NCI-H345 treated with DMSO at 0.1 percent for 48 hours (cell line): Measurements from ENCODE around the gene NLRP5.
"Not testable (repeated sequence)": the region's sequence is repeated elsewhere in the genome, so short reads cannot be mapped to it uniquely, and the experiment has no call there.

Source experiments
- DNase-seq: peaks from one replicate; lab custom pipeline; 2025; ENCODE audit not compliant: unreplicated experiment; lab: John Stamatoyannopoulos, UW

NLRP5 gene

GRCh38 chr19:55986487-55986886 is at the start of gene NLRP5:
Gene NLRP5, plus strand, starts transcription at chr19:55986775.
- no peak for DNase-seq

- no peak for DNase-seq
Observed at GRCh38 chr19:55939206-55939605, 47.4 kb upstream of the NLRP5 start.

- no peak for DNase-seq
Observed at GRCh38 chr19:55940306-55940705, 46.3 kb upstream of the NLRP5 start.

GRCh38 chr19:55947532-55947931 is 39.0 kb upstream of the NLRP5 start, which contains the start of gene NLRP8:
Gene NLRP8, plus strand, starts transcription at chr19:55947832.
- DNase-seq = no peak

- DNase-seq = not testable (repeated sequence)
Observed at GRCh38 chr19:55950566-55950965, 36.0 kb upstream of the NLRP5 start.

GRCh38 chr19:55956431-55956830 is 30.1 kb upstream of the NLRP5 start:
- no peak for DNase-seq

GRCh38 chr19:55958356-55958755 is 28.2 kb upstream of the NLRP5 start:
- DNase-seq = no peak

- DNase-seq = no peak
Observed at GRCh38 chr19:55959996-55960675, 26.4 kb upstream of the NLRP5 start.

GRCh38 chr19:55962186-55962585 is 24.4 kb upstream of the NLRP5 start:
- DNase-seq = no peak

- no peak for DNase-seq
Observed at GRCh38 chr19:55973982-55974381, 12.6 kb upstream of the NLRP5 start.

GRCh38 chr19:55980415-55980814 is 6.2 kb upstream of the NLRP5 start:
- no peak for DNase-seq

GRCh38 chr19:55985254-55985653 is 1.3 kb upstream of the NLRP5 start:
- no peak for DNase-seq

GRCh38 chr19:55990831-55991230 is 4.3 kb downstream of the NLRP5 start:
- DNase-seq = no peak

- no peak for DNase-seq
Observed at GRCh38 chr19:55993492-55993891, 6.9 kb downstream of the NLRP5 start.

GRCh38 chr19:56014765-56015164 is 28.2 kb downstream of the NLRP5 start:
- DNase-seq = no peak

- no peak for DNase-seq
Observed at GRCh38 chr19:56015756-56016155, 29.2 kb downstream of the NLRP5 start.

GRCh38 chr19:56019325-56019724 is 32.8 kb downstream of the NLRP5 start:
- DNase-seq = not testable (repeated sequence)

GRCh38 chr19:56020355-56020975 is 33.9 kb downstream of the NLRP5 start:
- DNase-seq = not testable (repeated sequence)

GRCh38 chr19:56026769-56027168 is 40.2 kb downstream of the NLRP5 start:
- DNase-seq = no peak

- DNase-seq = no peak
Observed at GRCh38 chr19:56053596-56053995, 67.0 kb downstream of the NLRP5 start.

GRCh38 chr19:56066152-56067023 is 79.8 kb downstream of the NLRP5 start:
- peak; percentile 45 for DNase-seq

GRCh38 chr19:56069642-56070041 is 83.1 kb downstream of the NLRP5 start:
- DNase-seq = no peak
